Pancreas (tissue), 10 donors: ENCODE data around the gene KIRREL1. TPM values are rescaled to one million over a fixed set of nuclear protein-coding genes. Genes with fewer than 3 reads are reported as not detected.

Experiments
- ATAC-seq, 4 donors: fragments of 200-7000 bp; cut with Tn5 transposase; one replicate each; pipeline versions ENCODE4 v1.8.0 to v1.9.1; 2020; ENCODE audit warnings: mild to moderate bottlenecking in 4 of 4, moderate library complexity in 4 of 4
- DNase-seq, 6 donors: peaks; one replicate each; pipeline ENCODE4 v3.0.0-alpha.2; 2020
- FAIRE-seq: peaks from 2 replicates; lab custom pipeline; 2012; peaks lifted over from hg19 to GRCh38; lab: Jason Lieb, UNC
- H3K27ac ChIP-seq, 4 donors: fragments of 200-600 bp; sonication (generic); 1 replicate in 3 of 4; 2 replicates in 1 of 4; pipeline versions ENCODE4 v1.5.0 to v1.8.0; 2020
- H3K27me3 ChIP-seq, 4 donors: fragments of 200-600 bp; one replicate each; pipeline ENCODE4 v1.8.0; 2021
- H3K36me3 ChIP-seq, 3 donors: fragments of 200-600 bp; sonication (generic) in 1 of 3; one replicate each; pipeline versions ENCODE4 v1.5.0 to v1.8.0; 2020 to 2021
- H3K4me1 ChIP-seq, 3 donors: fragments of 200-600 bp; one replicate each; pipeline ENCODE4 v1.8.0; 2021
- H3K4me3 ChIP-seq, 4 donors: fragments of 200-600 bp; sonication (generic) in 2 of 4; one replicate each; pipeline versions ENCODE4 v1.5.0 to v1.8.0; 2020 to 2021
- H3K9me3 ChIP-seq, 4 donors: fragments of 200-600 bp; one replicate each; pipeline ENCODE4 v1.8.0; 2021
- WGBS, 2 donors: extraction: QIAGEN DNeasy Blood & Tissue Kit; methylation state at CpG; one replicate each; pipeline ENCODE4 v1.1.7; 2013; 5-methylcytosine and 5-hydroxymethylcytosine counted together
- intact Hi-C, 3 donors: fragments of 100-400 bp; cut with DNase I; formaldehyde crosslinking; loops; one replicate each; pipeline versions ENCODE4 v1.11.1 to v1.14.2; 2022
- polyA plus RNA-seq, 2 donors: library from polyadenylated mRNA; stranded (reverse); fragments of 200-250 nt; gene quantifications; one replicate each; pipeline ENCODE4 v1.2.3, GENCODE V29; 2013
- total RNA-seq, 6 donors: library from RNA; stranded (reverse); fragmentation: NEBNext Ultra II Directional in 4 of 6; extraction: Animal tissue kit (Norgen Biotek cat#: 25700) in 4 of 6; gene quantifications; one replicate each; pipeline versions ENCODE4 v1.2.1 to v1.2.4, GENCODE V29; 2021 to 2023
- TF ChIP-seq, protein P1 (sequence below), 4 donors: fragments of 200-600 bp; sonication (generic) in 3 of 4; IDR thresholded peaks; one replicate each; pipeline versions ENCODE4 v1.5.0 to v1.8.0; 2021; ENCODE audit warnings: antibody characterized with exemption in 4 of 4
- donor health status: healthy with polysubstance abuse.
- donor health status: DM: no; HTN: no; CAD: no; lungs with moderate emphysema.
- donor health status: DM: no; HTN: no; CAD: no.
- donor health status: control.
- donor health status: control.
- donor health status: Bipolar disorder and iron deficiency.
- donor health status: DM: yes; HTN: yes; CAD: no.
- donor health status: DM: no; HTN: no; CAD: no.
- donor health status: DM: no; HTN: no; CAD: no.
- donor health status: DM: yes; HTN: yes; CAD: no.

Gene KIRREL1
- total and polyA plus RNA-seq, 8 donors = 1.9 to 13.0 (median 4.1) TPM

DNA sequence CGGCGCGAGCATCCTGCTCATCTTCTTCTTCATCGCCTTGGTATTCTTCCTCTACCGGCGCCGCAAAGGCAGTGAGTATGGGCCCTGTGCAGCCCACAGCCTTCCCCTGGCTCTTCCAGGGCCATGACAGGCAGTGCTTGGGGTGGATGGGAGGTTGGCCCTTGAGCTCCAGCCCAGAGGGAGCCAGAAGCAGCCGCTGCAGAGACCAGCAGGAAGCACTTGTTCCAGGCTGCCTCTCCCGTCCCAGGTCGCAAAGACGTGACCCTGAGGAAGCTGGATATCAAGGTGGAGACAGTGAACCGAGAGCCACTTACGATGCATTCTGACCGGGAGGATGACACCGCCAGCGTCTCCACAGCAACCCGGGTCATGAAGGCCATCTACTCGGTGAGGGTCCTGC lies 99.9 kb downstream of the KIRREL1 start:
- no peak for FAIRE-seq
- intact Hi-C loops = no loop called here
- H3K4me1 ChIP-seq = no peaks in the 10 kb centered on the region
- H3K27me3 ChIP-seq = no peaks in the 10 kb centered on the region
- H3K9me3 ChIP-seq = no peaks in the 10 kb centered on the region
- no peak overlapping the region for H3K4me3 ChIP-seq
- 72 to 86% methylated on average over 18 of the region's 18 CpGs for WGBS, 2 donors
- no peak for ATAC-seq
- TF ChIP-seq, protein P1, sequence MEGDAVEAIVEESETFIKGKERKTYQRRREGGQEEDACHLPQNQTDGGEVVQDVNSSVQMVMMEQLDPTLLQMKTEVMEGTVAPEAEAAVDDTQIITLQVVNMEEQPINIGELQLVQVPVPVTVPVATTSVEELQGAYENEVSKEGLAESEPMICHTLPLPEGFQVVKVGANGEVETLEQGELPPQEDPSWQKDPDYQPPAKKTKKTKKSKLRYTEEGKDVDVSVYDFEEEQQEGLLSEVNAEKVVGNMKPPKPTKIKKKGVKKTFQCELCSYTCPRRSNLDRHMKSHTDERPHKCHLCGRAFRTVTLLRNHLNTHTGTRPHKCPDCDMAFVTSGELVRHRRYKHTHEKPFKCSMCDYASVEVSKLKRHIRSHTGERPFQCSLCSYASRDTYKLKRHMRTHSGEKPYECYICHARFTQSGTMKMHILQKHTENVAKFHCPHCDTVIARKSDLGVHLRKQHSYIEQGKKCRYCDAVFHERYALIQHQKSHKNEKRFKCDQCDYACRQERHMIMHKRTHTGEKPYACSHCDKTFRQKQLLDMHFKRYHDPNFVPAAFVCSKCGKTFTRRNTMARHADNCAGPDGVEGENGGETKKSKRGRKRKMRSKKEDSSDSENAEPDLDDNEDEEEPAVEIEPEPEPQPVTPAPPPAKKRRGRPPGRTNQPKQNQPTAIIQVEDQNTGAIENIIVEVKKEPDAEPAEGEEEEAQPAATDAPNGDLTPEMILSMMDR (IDR thresholded peaks at IDR 0.05) = no peak
- no peak overlapping the region for H3K27ac ChIP-seq
- no peaks in the 10 kb centered on the region for H3K36me3 ChIP-seq
- DNase-seq = no peak

DNA sequence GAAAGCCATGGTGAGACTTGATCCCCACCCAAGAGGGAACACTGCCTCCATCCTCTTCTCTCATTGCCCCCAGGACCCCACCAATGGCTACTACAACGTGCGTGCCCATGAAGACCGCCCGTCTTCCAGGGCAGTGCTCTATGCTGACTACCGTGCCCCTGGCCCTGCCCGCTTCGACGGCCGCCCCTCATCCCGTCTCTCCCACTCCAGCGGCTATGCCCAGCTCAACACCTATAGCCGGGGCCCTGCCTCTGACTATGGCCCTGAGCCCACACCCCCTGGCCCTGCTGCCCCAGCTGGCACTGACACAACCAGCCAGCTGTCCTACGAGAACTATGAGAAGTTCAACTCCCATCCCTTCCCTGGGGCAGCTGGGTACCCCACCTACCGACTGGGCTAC lies 101.1 kb downstream of the KIRREL1 start:
- intact Hi-C loops = no loop called here
- Histone ChIP-seq H3K27ac (no peak overlapping the region), H3K4me1 (no peaks in the 10 kb centered on the region), H3K4me3 (no peak overlapping the region), H3K36me3 (no peaks in the 10 kb centered on the region), H3K27me3 (no peaks in the 10 kb centered on the region), H3K9me3 (no peaks in the 10 kb centered on the region)
- FAIRE-seq (no peak), ATAC-seq (no peak), DNase-seq (no peak)
- TF ChIP-seq, protein P1 (IDR thresholded peaks at IDR 0.05) = no peak
- 78 to 82% methylated on average over 13 to 14 of the region's 14 CpGs for WGBS, 2 donors

DNA sequence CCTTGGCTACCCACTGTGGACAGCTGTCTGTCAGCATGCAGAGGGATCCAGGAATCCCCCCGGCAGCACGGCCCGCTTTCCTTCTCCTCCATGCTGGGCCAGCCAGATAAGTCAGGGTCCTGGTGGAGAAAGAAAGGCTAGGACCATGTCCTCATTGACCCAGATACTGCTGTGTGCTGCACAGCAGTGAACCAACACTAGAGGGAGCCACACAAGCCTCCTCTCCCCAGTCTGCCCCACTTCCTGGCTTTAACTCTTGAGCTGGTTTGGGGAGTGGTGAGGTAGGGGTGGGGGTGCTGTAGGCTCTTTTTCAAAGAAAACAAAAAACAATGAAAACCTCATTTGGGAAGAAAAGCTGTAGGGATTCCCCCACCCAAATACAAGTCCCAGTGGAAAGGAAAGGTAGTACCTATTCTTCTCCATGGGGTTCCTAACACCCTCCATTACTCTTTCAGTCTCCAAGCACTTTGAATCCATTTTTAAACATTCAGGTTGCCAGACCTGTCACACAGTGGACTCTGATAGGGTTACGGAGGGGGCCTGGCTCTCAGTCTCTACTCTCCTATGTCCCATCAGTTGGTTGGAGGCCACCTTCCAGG lies 102.4 kb downstream of the KIRREL1 start:
- FAIRE-seq (no peak), ATAC-seq (peak in 3 of 4 donors; percentile 64 to 80 (median 68))

DNA sequence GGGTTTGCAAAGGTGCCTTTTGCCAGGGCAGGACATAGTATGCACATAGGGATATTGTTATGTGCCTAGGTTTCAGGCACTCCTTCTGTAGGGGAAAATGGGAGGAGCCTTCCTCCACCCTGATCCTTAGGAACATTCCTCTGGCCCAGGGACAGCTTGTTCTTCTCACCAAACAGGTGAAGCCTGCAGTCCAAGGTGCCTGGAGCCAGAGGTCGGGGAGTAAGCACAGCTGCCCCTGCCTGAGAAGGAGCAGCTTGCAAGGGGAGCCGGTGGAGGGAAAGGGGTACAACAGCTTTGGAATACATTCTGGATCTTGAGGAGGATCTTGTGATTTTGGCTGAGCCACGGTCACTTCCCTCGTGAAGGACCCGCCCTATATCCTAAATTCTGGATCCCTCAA lies 104.8 kb downstream of the KIRREL1 start:
- H3K9me3 ChIP-seq = no peaks in the 10 kb centered on the region
- intact Hi-C loops = no loop called here
- no peaks in the 10 kb centered on the region for H3K27me3 ChIP-seq
- H3K4me3 ChIP-seq = no peak overlapping the region
- no peaks in the 10 kb centered on the region for H3K36me3 ChIP-seq
- DNase-seq = no peak
- no peaks in the 10 kb centered on the region for H3K4me1 ChIP-seq
- no peak overlapping the region for H3K27ac ChIP-seq
- FAIRE-seq = no peak
- no peak for ATAC-seq
- TF ChIP-seq, protein P1 (IDR thresholded peaks at IDR 0.05) = no peak
- WGBS, 2 donors = 57 to 75% methylated on average over 5 of the region's 5 CpGs

More for the DNA sequence above, 102.4 kb downstream of the KIRREL1 start:
- no peaks in the 10 kb centered on the region for H3K27me3 ChIP-seq
- no peak for DNase-seq
- intact Hi-C loops = no loop called here
- TF ChIP-seq, protein P1 (IDR thresholded peaks at IDR 0.05) = peak; percentile 26 to 46 (median 36)
- H3K4me1 ChIP-seq = no peaks in the 10 kb centered on the region
- H3K9me3 ChIP-seq = no peaks in the 10 kb centered on the region
- WGBS, 2 donors = 64 to 91% methylated on average over 4 of the region's 4 CpGs
- H3K27ac ChIP-seq = no peak overlapping the region
- no peak overlapping the region for H3K4me3 ChIP-seq
- H3K36me3 ChIP-seq = no peaks in the 10 kb centered on the region

DNA sequence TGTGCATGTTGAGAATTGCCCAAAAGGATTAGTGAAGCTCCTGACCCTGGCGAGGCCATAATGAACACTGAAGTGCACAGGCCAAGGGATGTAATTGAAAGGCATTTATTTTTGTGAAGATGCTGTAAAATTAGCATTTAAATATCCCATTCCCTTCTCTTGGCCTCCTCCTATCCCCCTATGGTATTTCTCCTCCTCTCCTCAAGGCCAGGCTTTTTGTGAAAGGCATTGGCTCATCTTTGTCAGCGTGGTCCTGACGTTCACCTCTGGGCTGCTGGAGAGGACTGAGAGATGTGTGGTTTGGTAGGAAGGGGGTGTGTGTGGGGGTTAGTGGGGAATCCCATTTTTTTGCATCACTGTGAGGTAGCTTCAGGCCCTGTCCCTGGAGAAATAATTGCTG lies 105.7 kb downstream of the KIRREL1 start:
- Histone ChIP-seq H3K9me3 (no peaks in the 10 kb centered on the region), H3K27me3 (no peaks in the 10 kb centered on the region), H3K27ac (no peak overlapping the region), H3K4me3 (no peak overlapping the region), H3K4me1 (no peaks in the 10 kb centered on the region), H3K36me3 (no peaks in the 10 kb centered on the region)
- DNase-seq = no peak
- TF ChIP-seq, protein P1 (IDR thresholded peaks at IDR 0.05) = no peak
- intact Hi-C loops = no loop called here
- WGBS, 2 donors = 63 to 68% methylated on average over 3 of the region's 3 CpGs
- no peak for FAIRE-seq
- ATAC-seq = no peak
